TTC549 (cell line): ENCODE data around the gene C12orf75.
A peak's percentile ranks its signal among the peaks of the same experiment; 100 is the strongest.
"Not testable (repeated sequence)": the region's sequence is repeated elsewhere in the genome, so short reads cannot be mapped to it uniquely, and the experiment has no call there.

Experiments
- FAIRE-seq: peaks from 2 replicates; lab custom pipeline; 2012; peaks lifted over from hg19 to GRCh38; lab: Jason Lieb, UNC

C12orf75 gene

DNA sequence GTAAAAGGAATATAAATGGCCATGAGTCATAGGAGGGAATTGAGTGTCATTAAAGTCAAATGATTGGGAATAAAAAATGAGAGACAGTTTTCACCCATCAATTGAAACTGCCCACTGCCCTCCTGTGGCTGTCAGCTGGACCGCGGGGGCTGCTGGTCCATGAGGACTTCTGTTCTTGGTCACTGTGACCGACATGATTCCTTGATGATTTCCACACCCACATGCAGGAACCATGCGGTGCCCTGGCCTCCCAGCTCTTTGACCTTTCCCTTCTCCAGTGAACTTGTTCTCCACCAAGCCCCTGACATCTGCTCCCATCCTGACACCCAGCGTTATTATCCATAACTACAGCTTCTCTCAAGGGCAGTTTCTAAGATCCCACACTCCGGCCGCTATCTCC lies 48.4 kb downstream of the C12orf75 start:
- no peak for FAIRE-seq

DNA sequence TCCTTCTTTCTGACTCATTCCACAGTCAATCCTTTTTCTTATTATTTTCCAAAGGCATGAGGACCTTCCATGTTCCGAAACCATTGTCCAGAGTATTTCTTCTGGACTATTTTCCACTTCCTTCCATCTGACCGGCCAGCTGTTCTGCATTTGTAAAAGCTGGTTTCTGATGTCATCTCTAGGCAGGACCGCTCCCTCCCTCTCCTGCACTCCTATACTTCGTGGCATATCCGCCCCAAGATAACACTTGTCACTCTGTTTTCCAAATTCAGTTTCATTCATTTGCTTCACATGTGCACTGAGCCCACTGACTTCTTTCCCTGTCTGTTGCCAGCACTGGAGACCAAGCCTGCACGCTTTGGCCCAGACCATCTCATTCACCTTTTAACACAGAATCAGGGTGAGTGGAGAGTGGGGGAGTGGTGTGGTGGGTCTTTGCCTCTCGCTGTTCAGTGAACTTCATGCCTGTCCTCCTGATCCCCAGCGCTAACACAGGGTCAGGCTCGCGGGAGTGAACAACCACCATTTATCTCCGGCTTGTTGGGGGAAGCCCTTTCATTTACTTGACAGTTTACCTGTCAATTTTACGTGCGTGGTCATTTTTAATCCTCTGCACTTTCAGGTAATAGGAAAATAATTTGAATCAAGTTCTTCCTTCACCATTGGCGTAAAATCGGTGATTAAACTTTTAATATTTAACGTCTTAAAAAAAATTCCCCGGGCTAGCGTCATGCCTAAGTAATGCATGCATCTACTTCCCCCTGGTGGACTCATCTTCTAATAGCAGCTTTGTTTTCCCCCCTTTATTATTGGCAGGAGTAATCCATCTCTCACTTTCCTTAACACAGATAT lies 52.5 kb downstream of the C12orf75 start:
- peak; percentile 77 for FAIRE-seq

DNA sequence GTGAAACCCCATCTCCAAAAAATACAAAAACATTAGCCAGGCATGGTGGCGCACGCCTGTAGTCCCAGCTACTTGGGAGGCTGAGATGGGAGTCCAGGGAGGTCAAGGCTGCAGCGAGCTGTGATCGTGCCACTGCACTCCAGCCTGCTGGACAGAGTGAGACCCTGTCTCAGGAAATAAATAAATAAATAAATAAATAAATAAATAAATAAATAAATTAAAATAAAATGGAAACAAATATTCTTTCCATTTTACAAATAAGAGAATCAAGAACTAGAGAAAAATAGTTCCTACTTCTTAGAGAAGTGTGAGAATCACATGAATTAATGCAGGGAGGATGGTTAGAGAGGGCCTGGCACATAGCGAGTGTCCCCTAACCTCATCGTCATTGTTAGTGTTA lies 53.7 kb downstream of the C12orf75 start:
- no peak for FAIRE-seq

- no peak for FAIRE-seq
These were observed 54.5 kb downstream of the C12orf75 start for GRCh38 chr12:105384916-105385535.

DNA sequence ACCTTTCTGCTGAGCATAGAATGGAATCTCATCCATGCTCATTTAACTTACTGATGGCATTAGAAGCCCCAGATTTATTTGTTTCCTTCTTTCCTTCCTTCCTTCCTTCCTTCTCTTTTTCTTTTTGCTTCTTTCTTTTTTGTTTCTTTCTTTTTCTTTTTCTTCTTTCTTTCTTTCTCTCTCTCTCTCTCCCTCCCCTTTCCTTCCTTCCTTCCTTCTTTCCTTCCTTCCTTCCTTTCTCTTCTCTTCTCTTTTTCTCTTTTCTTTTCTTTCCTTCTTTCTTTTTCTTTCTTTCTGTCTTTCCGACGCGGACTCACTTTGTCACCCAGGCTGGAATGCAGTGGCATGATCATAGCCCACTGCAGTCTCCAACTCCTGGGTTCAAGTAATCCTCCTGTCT lies 55.9 kb downstream of the C12orf75 start:
- no peak for FAIRE-seq

DNA sequence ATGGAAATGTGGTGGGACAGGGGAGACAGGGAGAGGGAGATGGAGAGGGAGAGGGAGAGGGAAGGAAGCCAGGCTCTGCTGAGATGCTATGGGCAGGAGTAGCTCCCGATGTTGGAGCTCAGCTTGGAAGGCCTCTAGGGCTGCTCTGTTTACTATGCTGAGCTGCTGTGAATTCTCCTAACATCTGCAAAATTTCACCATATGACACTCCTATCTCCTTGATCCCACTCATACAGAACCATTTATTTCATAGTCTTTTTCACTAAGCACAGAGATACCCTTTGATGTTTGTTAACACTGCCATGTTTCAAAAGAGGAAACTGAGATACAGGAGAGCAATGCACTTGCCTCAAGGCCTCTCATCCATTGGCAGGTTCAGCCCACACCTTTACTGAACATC lies 60.7 kb downstream of the C12orf75 start:
- no peak for FAIRE-seq

- FAIRE-seq, result no peak
These were observed 63.1 kb downstream of the C12orf75 start for GRCh38 chr12:105393587-105393986.

DNA sequence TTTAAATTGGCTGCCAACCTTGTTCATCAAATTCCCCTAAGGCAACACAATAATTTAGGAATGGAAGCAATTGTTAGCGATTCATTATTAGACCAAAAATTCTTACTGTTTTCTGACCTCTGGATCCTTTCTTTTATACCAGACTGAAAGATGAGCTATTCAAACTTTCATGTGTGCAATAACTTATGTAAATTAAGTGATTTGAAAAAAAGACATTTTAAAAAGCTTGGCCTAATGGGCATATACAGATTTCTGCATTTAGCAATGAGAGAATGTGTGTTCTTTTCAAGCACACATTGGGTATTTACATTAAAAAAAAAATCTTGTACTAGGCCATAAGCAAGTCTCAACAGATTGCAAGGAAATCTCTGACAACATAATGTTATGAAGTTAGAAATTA lies 65.5 kb downstream of the C12orf75 start:
- FAIRE-seq, result no peak

DNA sequence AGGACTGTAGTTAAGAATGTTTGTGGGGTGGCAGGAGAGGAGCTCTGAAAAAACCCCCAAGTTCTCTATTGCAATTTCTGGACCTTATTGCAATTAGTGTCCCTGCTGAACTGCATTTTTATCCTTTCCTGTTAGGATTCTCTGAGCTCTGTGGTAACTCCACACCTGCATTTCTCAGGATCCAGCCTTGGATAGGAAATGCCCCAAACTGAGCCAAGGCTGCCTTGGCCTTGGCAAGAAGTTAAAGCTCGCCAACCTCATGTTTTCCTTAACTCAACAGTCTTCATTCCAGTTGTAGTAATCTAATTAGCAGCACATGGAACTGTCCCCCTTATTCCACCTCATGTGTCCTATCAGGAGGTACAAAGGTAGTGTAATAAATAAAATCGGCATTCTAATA lies 66.5 kb downstream of the C12orf75 start:
- FAIRE-seq, result no peak

- no peak for FAIRE-seq
These were observed 68.4 kb downstream of the C12orf75 start for GRCh38 chr12:105398930-105399329.

- no peak for FAIRE-seq
These were observed 69.1 kb downstream of the C12orf75 start for GRCh38 chr12:105399428-105400081.

- no peak for FAIRE-seq
These were observed 69.7 kb downstream of the C12orf75 start for GRCh38 chr12:105400227-105400626.

DNA sequence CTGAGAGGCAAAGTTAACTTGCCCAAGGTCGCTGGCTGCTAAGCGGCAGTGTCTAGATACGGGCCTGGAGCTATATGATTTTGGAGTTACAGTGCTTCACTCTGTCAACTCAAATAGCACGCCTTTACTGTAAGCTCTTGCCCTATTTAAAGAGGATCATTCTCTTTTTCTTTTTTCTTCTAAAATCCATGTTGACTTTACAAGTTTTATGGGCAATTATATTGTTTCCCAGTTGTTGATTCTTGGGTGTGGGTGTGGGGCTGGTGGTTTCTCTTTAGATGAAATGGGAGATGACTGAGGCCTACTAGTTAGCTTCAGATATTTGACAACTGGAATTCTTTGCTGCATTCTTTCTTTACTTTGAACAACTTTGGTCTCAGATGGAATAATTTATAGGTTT lies 70.7 kb downstream of the C12orf75 start:
- FAIRE-seq, result no peak

- no peak for FAIRE-seq
These were observed 71.9 kb downstream of the C12orf75 start for GRCh38 chr12:105402366-105402765.

DNA sequence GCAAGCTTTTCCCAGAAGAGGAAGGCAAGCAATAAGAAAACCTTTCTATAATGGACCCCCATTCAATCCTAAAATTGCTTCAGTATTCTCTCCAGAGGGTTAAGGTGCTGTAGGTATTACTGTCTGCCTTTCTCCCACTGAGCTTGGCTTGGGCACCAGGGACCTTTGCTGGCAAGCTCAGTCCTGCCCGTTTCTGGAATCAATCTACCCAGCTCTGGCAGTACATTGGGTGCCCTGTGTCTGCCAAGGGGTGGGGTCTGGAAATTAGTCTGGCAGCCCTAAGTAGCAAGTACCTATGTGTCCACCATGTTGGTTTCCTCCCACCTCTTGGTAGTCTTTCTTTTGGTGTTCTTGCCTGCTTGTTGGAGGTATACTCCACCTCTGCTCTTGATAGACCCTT lies 72.6 kb downstream of the C12orf75 start:
- FAIRE-seq, result no peak

DNA sequence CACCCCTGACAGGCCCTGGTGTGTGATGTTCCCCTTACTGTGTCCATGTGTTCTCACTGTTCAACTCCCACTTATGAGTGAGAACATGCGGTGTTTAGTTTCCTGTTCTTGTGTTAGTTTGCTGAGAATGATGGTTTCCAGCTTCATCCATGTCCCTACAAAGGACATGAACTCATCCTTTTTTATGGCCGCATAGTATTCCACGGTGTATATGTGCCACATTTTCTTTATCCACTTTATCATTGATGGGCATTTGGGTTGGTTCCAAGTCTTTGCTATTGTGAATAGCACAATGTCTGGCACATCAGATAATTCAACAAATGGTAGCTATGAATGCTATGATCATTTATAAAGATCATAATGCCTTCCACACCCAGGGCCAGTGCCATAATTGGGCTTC lies 73.6 kb downstream of the C12orf75 start:
- not testable (repeated sequence) for FAIRE-seq

GRCh38 chr12:105406497-105406896 lies 76.0 kb downstream of the C12orf75 start:
- FAIRE-seq, result no peak

GRCh38 chr12:105409279-105409678 lies 78.8 kb downstream of the C12orf75 start:
- no peak for FAIRE-seq

DNA sequence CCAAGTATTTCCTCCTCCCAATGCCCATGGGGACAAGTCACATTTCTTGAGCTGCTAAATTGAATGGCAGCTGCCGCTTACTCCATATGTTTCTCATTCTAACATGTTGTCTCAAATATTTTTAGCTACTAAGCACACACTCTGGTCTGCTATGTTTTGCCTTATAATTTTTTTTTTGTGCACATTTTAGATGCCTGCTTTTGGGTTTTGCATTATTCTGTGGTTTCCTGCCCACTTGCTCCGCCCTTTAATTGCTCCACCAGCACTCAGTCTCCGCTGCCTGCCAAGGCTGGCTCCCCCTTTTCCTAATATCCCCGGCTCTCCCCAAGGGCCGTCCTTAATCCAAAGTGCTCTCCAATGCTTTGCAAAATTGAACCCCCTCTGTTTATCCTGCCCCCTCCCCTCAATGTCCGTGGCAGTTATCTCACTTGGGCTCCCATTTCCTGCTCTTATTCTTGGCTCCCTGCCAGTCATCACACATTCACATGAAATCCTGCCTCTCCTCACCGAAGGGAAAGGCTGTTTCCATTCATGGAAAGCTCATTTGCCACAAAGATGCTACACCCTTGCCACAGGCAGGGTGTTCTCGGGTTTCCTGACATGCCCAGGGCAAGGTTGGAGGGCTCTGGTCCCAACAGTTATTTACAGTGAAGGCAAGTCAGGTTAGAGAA lies 79.4 kb downstream of the C12orf75 start:
- FAIRE-seq, result no peak

DNA sequence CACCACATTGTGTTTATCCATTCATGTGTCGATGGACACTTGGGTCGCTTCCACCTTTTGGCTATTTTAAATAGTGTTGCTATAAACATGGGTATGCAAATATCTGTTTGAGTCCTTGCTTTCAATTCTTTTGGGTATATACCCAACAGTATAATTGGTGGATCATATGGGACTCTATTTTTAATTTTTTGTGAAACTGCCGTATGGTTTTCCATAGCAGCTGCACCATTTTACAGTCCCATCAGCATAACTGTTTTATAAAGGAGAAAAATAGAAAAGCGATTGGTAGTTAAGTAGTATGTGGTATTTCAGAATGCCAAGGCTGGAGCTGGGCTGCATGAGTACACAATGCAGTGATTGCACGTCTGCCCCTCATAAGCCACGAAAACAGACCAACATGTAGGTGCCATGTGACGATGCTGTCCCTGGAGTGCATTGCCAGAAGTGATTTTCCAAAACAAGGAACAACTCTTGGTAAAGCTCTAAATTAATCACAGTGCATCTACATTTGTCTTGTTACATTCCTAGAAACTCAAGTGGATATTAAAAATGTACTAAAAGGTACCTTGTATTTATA lies 83.5 kb downstream of the C12orf75 start:
- FAIRE-seq, result no peak

DNA sequence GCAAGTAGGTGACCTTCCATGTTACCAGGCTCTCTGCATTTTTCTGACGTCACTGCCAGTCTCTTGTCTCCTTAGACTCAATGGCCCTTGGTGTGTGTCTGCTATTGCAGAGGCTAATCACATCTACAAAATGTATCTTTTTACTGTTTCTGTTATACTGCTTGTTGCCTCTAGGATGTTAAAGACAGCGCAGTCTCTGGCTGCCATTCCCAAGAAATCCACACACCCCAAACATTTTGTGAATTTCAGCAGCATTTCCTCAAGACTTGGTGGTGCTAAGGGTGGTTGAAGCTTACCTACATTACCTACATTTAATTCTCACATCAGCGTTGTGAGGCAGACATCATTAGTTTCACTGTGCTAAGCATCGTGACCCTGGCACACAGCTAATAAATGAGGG lies 87.2 kb downstream of the C12orf75 start:
- no peak for FAIRE-seq

DNA sequence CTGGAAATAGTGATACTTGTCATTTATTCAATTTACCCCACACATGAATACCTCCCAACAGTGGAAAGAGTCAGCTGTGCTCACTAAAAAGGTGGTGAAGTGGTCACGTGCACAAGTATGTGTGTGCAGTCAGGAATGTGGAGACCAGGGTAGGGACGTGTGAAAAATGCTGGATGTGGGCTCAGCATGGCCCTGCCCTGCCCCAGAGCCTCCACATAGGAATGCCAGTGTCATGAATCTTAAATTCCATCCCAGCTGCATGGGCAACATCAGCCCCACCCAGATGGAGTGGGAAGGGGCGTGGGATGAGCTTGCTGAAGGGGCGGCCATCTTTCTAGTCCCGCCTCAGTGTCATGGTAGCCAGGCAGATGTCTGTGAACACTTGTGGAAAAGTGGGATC lies 87.7 kb downstream of the C12orf75 start:
- FAIRE-seq, result no peak
